SK-N-SH (cell line): ENCODE results near the gene BRCA1. TPM values are rescaled to one million over a fixed set of nuclear protein-coding genes. Genes with fewer than 3 reads are reported as not detected.

Source experiments
- CTCF ChIA-PET: fragments of 300-600, 350-600 bp; formaldehyde crosslinking; extraction: SDS; loops from one replicate; lab custom pipeline; 2021; lab: Yijun Ruan, JAX
- POLR2A ChIA-PET: fragments of 350-600 bp; sonication (Branson Sonifier 250); formaldehyde crosslinking; extraction: SDS; loops from one replicate; lab custom pipeline; 2020; ENCODE audit warnings: antibody characterized with exemption, inconsistent platforms; lab: Yijun Ruan, JAX
- DNase-seq: peaks from one replicate; pipeline ENCODE4 v3.0.0; 2012
- H2AFZ ChIP-seq: fragments of 200-600 bp; sonication (generic); 2 replicates; pipeline ENCODE4 v1.8.1; 2016; ENCODE audit warnings: antibody characterized with exemption, mild to moderate bottlenecking, low read depth
- H3F3A ChIP-seq: fragments of 200-600 bp; sonication (generic); replicated peaks from 2 replicates; pipeline ENCODE3; 2016; ENCODE audit warnings: antibody characterized with exemption, mild to moderate bottlenecking; ENCODE audit not compliant: insufficient read depth
- H3K27ac ChIP-seq, 2 experiments: fragments of 200-500 bp in 1 of 2; fragments of 200-600 bp in 1 of 2; sonication (Bioruptor generic) in 1 of 2; sonication (generic), shearing (Covaris generic) in 1 of 2; 2 replicates each; pipeline versions ENCODE4 v1.5.1 to v1.6.1; 2014 to 2016; ENCODE audit warnings: low read depth in 2 of 2, inconsistent platforms in 1 of 2, low read length in 1 of 2, mild to moderate bottlenecking in 1 of 2, mixed read lengths in 1 of 2
- H3K27me3 ChIP-seq: fragments of 200-600 bp; sonication (generic), shearing (Covaris generic); 2 replicates; pipeline ENCODE4 v1.6.1; 2016; ENCODE audit warnings: mixed run types; ENCODE audit not compliant: insufficient read depth
- H3K36me3 ChIP-seq, 2 experiments: fragments of 200-500 bp in 1 of 2; fragments of 200-600 bp in 1 of 2; sonication (Bioruptor generic) in 1 of 2; sonication (generic) in 1 of 2; replicated peaks in 1 of 2; 2 replicates each; pipeline versions ENCODE3 to v1.5.1; 2014 to 2016; ENCODE audit warnings: low read length in 1 of 2, mild to moderate bottlenecking in 1 of 2; ENCODE audit not compliant: insufficient read depth in 2 of 2, control insufficient read depth in 1 of 2
- H3K4me1 ChIP-seq, 2 experiments: fragments of 200-500 bp in 1 of 2; fragments of 200-600 bp in 1 of 2; sonication (Bioruptor generic) in 1 of 2; sonication (generic), shearing (Covaris generic) in 1 of 2; 2 replicates each; pipeline versions ENCODE4 v1.5.1 to v1.6.1; 2014 to 2016; ENCODE audit warnings: low read depth in 1 of 2, low read length in 1 of 2, mixed run types in 1 of 2; ENCODE audit not compliant: insufficient read depth in 2 of 2, control insufficient read depth in 1 of 2
- H3K4me2 ChIP-seq: fragments of 200-600 bp; sonication (generic), shearing (Covaris generic); 2 replicates; pipeline ENCODE4 v1.6.1; 2017; ENCODE audit warnings: mixed run types
- H3K4me3 ChIP-seq, 2 experiments: fragments of 200-500 bp in 1 of 2; fragments of 200-600 bp in 1 of 2; sonication (Bioruptor generic) in 1 of 2; sonication (generic), shearing (Covaris generic) in 1 of 2; 2 replicates each; pipeline versions ENCODE4 v1.5.1 to v1.8.1; 2014 to 2016; ENCODE audit warnings: low read depth in 2 of 2, inconsistent platforms in 1 of 2, low read length in 1 of 2, mild to moderate bottlenecking in 1 of 2, mixed read lengths in 1 of 2, moderate library complexity in 1 of 2
- H3K79me2 ChIP-seq: fragments of 200-600 bp; sonication (generic); 2 replicates; pipeline ENCODE4 v1.8.1; 2017; ENCODE audit warnings: mild to moderate bottlenecking; ENCODE audit not compliant: insufficient read depth
- H3K9ac ChIP-seq: fragments of 200-600 bp; sonication (generic); 2 replicates; pipeline ENCODE4 v1.6.1; 2017; ENCODE audit warnings: mixed run types
- H3K9me2 ChIP-seq: fragments of 200-600 bp; sonication (generic); 2 replicates; pipeline ENCODE4 v1.6.1; 2017; ENCODE audit warnings: mixed run types
- H3K9me3 ChIP-seq: fragments of 200-600 bp; sonication (generic); 2 replicates; pipeline ENCODE4 v1.6.1; 2017; ENCODE audit warnings: mixed run types, mild to moderate bottlenecking, moderate library complexity
- H4K20me1 ChIP-seq: fragments of 200-600 bp; sonication (generic); 2 replicates; pipeline ENCODE4 v1.6.1; 2017; ENCODE audit warnings: mild to moderate bottlenecking, mixed run types; ENCODE audit not compliant: insufficient read depth
- ELF1 ChIP-seq: IDR thresholded peaks from 2 replicates; pipeline ENCODE4 v1.4.0; 2012
- EP300 ChIP-seq, 2 experiments: IDR thresholded peaks; 2 replicates each; pipeline versions ENCODE4 v1.4.0 to v1.6.1; 2012; ENCODE audit warnings: borderline replicate concordance in 1 of 2, low read depth in 1 of 2, low read length in 1 of 2
- EZH2phosphoT487 ChIP-seq: fragments of 200-600 bp; sonication (generic); IDR thresholded peaks from 2 replicates; pipeline ENCODE4 v1.6.1; 2017; ENCODE audit warnings: low read depth, mixed run types, mild to moderate bottlenecking, antibody characterized with exemption, moderate library complexity, borderline replicate concordance
- FOSL2 ChIP-seq: IDR thresholded peaks from 2 replicates; pipeline ENCODE4 v1.4.0; 2012; ENCODE audit warnings: low read depth, mild to moderate bottlenecking, moderate library complexity, borderline replicate concordance
- FOXJ3 ChIP-seq: sonication (generic); formaldehyde crosslinking; IDR thresholded peaks from 2 replicates; pipeline ENCODE4 v1.5.1; 2020; ENCODE audit warnings: mild to moderate bottlenecking, missing genetic modification reagents
- FOXM1 ChIP-seq: IDR thresholded peaks from 2 replicates; pipeline ENCODE4 v1.4.0; 2012; ENCODE audit warnings: low read depth, mild to moderate bottlenecking
- IRF3 ChIP-seq: fragments of 150-350 bp; IDR thresholded peaks from 2 replicates; pipeline ENCODE4 v1.6.1; 2016; ENCODE audit warnings: mild to moderate bottlenecking, low read depth, low read length
- JUND ChIP-seq: IDR thresholded peaks from 2 replicates; pipeline ENCODE4 v1.4.0; 2012
- MAX ChIP-seq: IDR thresholded peaks from 2 replicates; pipeline ENCODE4 v1.4.0; 2012; ENCODE audit warnings: low read depth
- MEF2A ChIP-seq: IDR thresholded peaks from 2 replicates; pipeline ENCODE4 v1.4.0; 2012; ENCODE audit warnings: low read depth, borderline replicate concordance
- MXI1 ChIP-seq: IDR thresholded peaks from 2 replicates; pipeline ENCODE4 v1.6.1; 2012; ENCODE audit warnings: mild to moderate bottlenecking, low read depth, low read length, improper control_type of control experiment
- NFIC ChIP-seq: IDR thresholded peaks from 2 replicates; pipeline ENCODE4 v1.4.0; 2012; ENCODE audit warnings: borderline replicate concordance
- PBX3 ChIP-seq: IDR thresholded peaks from 2 replicates; pipeline ENCODE4; 2012
- POLR2AphosphoS5 ChIP-seq: IDR thresholded peaks from 2 replicates; pipeline ENCODE4 v1.6.1; 2012; ENCODE audit warnings: low read depth, low read length
- RAD21 ChIP-seq: IDR thresholded peaks from 2 replicates; pipeline ENCODE4 v1.6.1; 2012; ENCODE audit warnings: mild to moderate bottlenecking, low read length
- REST ChIP-seq: IDR thresholded peaks from 2 replicates; pipeline ENCODE4 v1.6.1; 2012; ENCODE audit warnings: mild to moderate bottlenecking, low read depth, low read length, moderate library complexity
- RFX5 ChIP-seq: IDR thresholded peaks from 2 replicates; pipeline ENCODE4 v1.6.1; 2012; ENCODE audit warnings: mild to moderate bottlenecking, improper control_type of control experiment, low read length
- RXRA ChIP-seq: IDR thresholded peaks from 2 replicates; pipeline ENCODE4 v1.4.0; 2012; ENCODE audit warnings: low read depth, mild to moderate bottlenecking, borderline replicate concordance
- SMC3 ChIP-seq: IDR thresholded peaks from 2 replicates; pipeline ENCODE4 v1.6.1; 2012; ENCODE audit warnings: low read depth, low read length, improper control_type of control experiment
- TAF1 ChIP-seq: IDR thresholded peaks from 2 replicates; pipeline ENCODE4 v1.6.1; 2012; ENCODE audit warnings: low read depth, mild to moderate bottlenecking, low read length, moderate library complexity, borderline replicate concordance
- TEAD4 ChIP-seq: IDR thresholded peaks from 2 replicates; pipeline ENCODE4 v1.4.0; 2012; ENCODE audit warnings: mild to moderate bottlenecking, borderline replicate concordance; ENCODE audit not compliant: insufficient read depth
- USF1 ChIP-seq: IDR thresholded peaks from 2 replicates; pipeline ENCODE4 v1.4.0; 2012; ENCODE audit warnings: low read depth, borderline replicate concordance
- YY1 ChIP-seq: IDR thresholded peaks from 2 replicates; pipeline ENCODE4 v1.4.0; 2012; ENCODE audit warnings: low read depth, mild to moderate bottlenecking
- WGBS: methylation state at CpG from one replicate; pipeline ENCODE4 v1.1.6; 2017; ENCODE audit warnings: low lambda C conversion rate; 5-methylcytosine and 5-hydroxymethylcytosine counted together
- polyA plus RNA-seq, 3 experiments: library from polyadenylated mRNA; depleted of rRNA; stranded (reverse); fragments of >200 nt; gene quantifications; 2 replicates each; pipeline ENCODE4 v1.2.3, GENCODE V29; 2012

BRCA1 gene
- polyA plus RNA-seq, 1 of the 3 experiments (the other 2 are of a cell fraction), result 11.2 TPM

GRCh38 chr17:43070257-43070656 lies 54.9 kb downstream of the BRCA1 start:
- Histone ChIP-seq H3K79me2 (no peaks in the 10 kb centered on the region), H3F3A (no peaks in the 10 kb centered on the region), H2AFZ (no peak overlapping the region), H3K27me3 (no peaks in the 10 kb centered on the region), H3K9ac (no peak overlapping the region), H3K4me2 (no peak overlapping the region), H3K36me3 (peaks cover 0 to 8% of the 10 kb centered on the region in 2 experiments), H3K9me3 (no peaks in the 10 kb centered on the region), H3K4me3 (no peak overlapping the region), H3K4me1 (no peaks in the 10 kb centered on the region), H4K20me1 (no peaks in the 10 kb centered on the region), H3K9me2 (no peaks in the 10 kb centered on the region), H3K27ac (no peak overlapping the region)
- DNase-seq, result no peak
- 89% methylated on average over 1 of the region's 1 CpG for WGBS
- TF ChIP-seq RXRA (no peak), POLR2AphosphoS5 (no peak), MEF2A (no peak), IRF3 (no peak), FOSL2 (no peak), JUND (no peak), FOXJ3 (CRISPR knock-in tag) (no peak), SMC3 (no peak), ELF1 (no peak), EZH2phosphoT487 (no peak), TEAD4 (no peak), EP300 (IDR thresholded peaks at IDR 0.05; ENCODE audit: borderline replicate concordance in 1 of 2, low read depth in 1 of 2, low read length in 1 of 2) (no peak), RAD21 (no peak), PBX3 (no peak)
- ChIA-PET POLR2A (no interaction called here), CTCF (interaction anchor here (1.7 kb wide), 1 partner anchor 46 kb away, joined by 4 read pairs; no protein-coding TSS in a partner anchor)

GRCh38 chr17:43069368-43069898 lies 55.7 kb downstream of the BRCA1 start:
- Histone ChIP-seq H3K79me2 (no peaks in the 10 kb centered on the region), H3K27ac (no peak overlapping the region), H3K4me3 (no peak overlapping the region), H3K27me3 (no peaks in the 10 kb centered on the region), H3F3A (no peaks in the 10 kb centered on the region), H3K9me3 (no peaks in the 10 kb centered on the region), H3K4me2 (no peak overlapping the region), H3K4me1 (no peaks in the 10 kb centered on the region), H3K9ac (no peak overlapping the region), H2AFZ (no peak overlapping the region), H3K9me2 (no peaks in the 10 kb centered on the region), H3K36me3 (peaks cover 0 to 8% of the 10 kb centered on the region in 2 experiments), H4K20me1 (no peaks in the 10 kb centered on the region)
- POLR2A ChIA-PET, result no interaction called here
- 95% methylated on average over 3 of the region's 3 CpGs for WGBS
- CTCF ChIA-PET, result interaction anchor here (0.8 to 1.7 kb wide), 2 partner anchors 45 kb away, joined by 3 to 4 read pairs; no protein-coding TSS in a partner anchor
- no peak for DNase-seq
- TF ChIP-seq RAD21 (no peak), RXRA (no peak), FOXM1 (no peak), RFX5 (no peak), USF1 (no peak), TAF1 (no peak), MXI1 (no peak), JUND (no peak), MAX (no peak), REST (no peak), EP300 (IDR thresholded peaks at IDR 0.05; ENCODE audit: borderline replicate concordance in 1 of 2, low read depth in 1 of 2, low read length in 1 of 2) (no peak), FOSL2 (no peak), NFIC (no peak), YY1 (no peak)
